ENCODE measurements around the gene SERINC2. TPM values are rescaled to one million over a fixed set of nuclear protein-coding genes. Genes with fewer than 3 reads are reported as not detected.

Gene SERINC2
- total RNA-seq, 1 experiment from 2014 or later = 14.1 TPM

GRCh38 chr1:31396633-31397351 lies 16.2 kb upstream of the SERINC2 start:
- Mint-ChIP-seq H3K27me3 (ENCODE audit: low read depth) (peaks cover 25% of the 10 kb centered on the region), H3K4me1 (peaks cover 4 to 10% of the 10 kb centered on the region in 2 experiments; a peak in 2 of 4 replicates), H3K4me3 (no peak overlapping the region), H3K9me3 (no peaks in the 10 kb centered on the region), H3K36me3 (ENCODE audit: insufficient read depth in 1 of 3, low read depth in 3 of 3) (no peaks in the 10 kb centered on the region), H3K27ac (no peak overlapping the region)
- Histone ChIP-seq H3K9ac (ENCODE audit: extremely low read depth, insufficient read length, low read length) (no peak overlapping the region), H3K14ac (ENCODE audit: insufficient read depth, low read length) (no peak overlapping the region), H4K5ac (ENCODE audit: insufficient read length, low read depth, low read length) (no peak overlapping the region), H3K79me2 (ENCODE audit: insufficient read depth, low read length) (no peaks in the 10 kb centered on the region), H3K4me2 (ENCODE audit: insufficient read depth, insufficient read length, low read length) (no peak overlapping the region), H2BK20ac (ENCODE audit: low read depth, low read length, poor library complexity, severe bottlenecking) (no peak overlapping the region), H3K9me3 (ENCODE audit: control insufficient read depth, low read depth, low read length) (no peaks in the 10 kb centered on the region), H3K23me2 (ENCODE audit: insufficient read length, low read depth, low read length, poor library complexity, severe bottlenecking) (no peaks in the 10 kb centered on the region), H2BK15ac (ENCODE audit: low read depth, low read length) (no peak overlapping the region), H3K27me3 (ENCODE audit: insufficient read depth, low read length) (no peaks in the 10 kb centered on the region), H3K27ac (ENCODE audit: insufficient read length, low read depth, low read length) (no peak overlapping the region), H3K23ac (ENCODE audit: insufficient read length, low read depth, low read length) (no peak overlapping the region), H2BK12ac (ENCODE audit: insufficient read length, low read depth, low read length) (no peak overlapping the region), H2BK5ac (ENCODE audit: insufficient read length, low read length) (no peak overlapping the region), H3K79me1 (ENCODE audit: insufficient read depth, low read depth, low read length, poor library complexity, severe bottlenecking) (no peaks in the 10 kb centered on the region), H4K91ac (ENCODE audit: insufficient read length, low read depth, low read length) (no peak overlapping the region), H3K56ac (ENCODE audit: insufficient read length, low read depth, low read length) (no peak overlapping the region), H3K4ac (ENCODE audit: low read depth, low read length) (no peak overlapping the region), H3T11ph (ENCODE audit: low read length) (no peak overlapping the region), H3K4me1 (ENCODE audit: insufficient read depth, low read length) (no peaks in the 10 kb centered on the region), H2AFZ (ENCODE audit: low read length) (no peak overlapping the region), H4K8ac (replicated peaks; ENCODE audit: insufficient read length, low read depth, low read length) (no peak overlapping the region), H2BK120ac (ENCODE audit: low read depth, low read length, poor library complexity, severe bottlenecking) (no peak overlapping the region), H3K18ac (ENCODE audit: insufficient read length, low read depth, low read length) (no peak overlapping the region), H4K20me1 (ENCODE audit: control insufficient read depth, insufficient read depth, insufficient read length) (no peaks in the 10 kb centered on the region), H2AK5ac (ENCODE audit: insufficient read length, low read length) (no peak overlapping the region)
- WGBS (ENCODE audit: extremely low coverage, insufficient read length, low lambda C conversion rate) = no CpG with 5 or more reads among the region's 3 CpGs
- no peak for DNase-seq
- TF ChIP-seq CTCF (conservative IDR thresholded peaks at IDR 0.05) = peak; percentile 69
